Dendritic cell treated with granulocyte-macrophage colony-stimulating factor and Interleukin-4, amounts not matched to agents 40 ng/mL and 50 ng/mL, for 4 days (primary cell): ENCODE data around the gene TTLL13.
"Not testable (repeated sequence)": the region's sequence is repeated elsewhere in the genome, so short reads cannot be mapped to it uniquely, and the experiment has no call there.

Source experiments
- H3K27ac Mint-ChIP-seq: one replicate; pipeline ENCODE4 v1.8.0; 2022; ENCODE audit warnings: mild to moderate bottlenecking, mixed read lengths
- H3K27me3 Mint-ChIP-seq: one replicate; pipeline ENCODE4 v1.8.0; 2022; ENCODE audit warnings: mild to moderate bottlenecking, mixed read lengths
- H3K36me3 Mint-ChIP-seq: one replicate; pipeline ENCODE4 v1.8.0; 2022; ENCODE audit warnings: low read depth, mixed read lengths
- H3K4me1 Mint-ChIP-seq: one replicate; pipeline ENCODE4 v1.8.0; 2022; ENCODE audit warnings: low read depth, mixed read lengths
- H3K4me3 Mint-ChIP-seq: one replicate; pipeline ENCODE4 v1.8.0; 2022; ENCODE audit warnings: mild to moderate bottlenecking, moderate library complexity, mixed read lengths
- H3K9me3 Mint-ChIP-seq: one replicate; pipeline ENCODE4 v1.8.0; 2022; ENCODE audit warnings: mixed read lengths
- intact Hi-C: fragments of 100-400 bp; cut with micrococcal nuclease; formaldehyde crosslinking; loops from one replicate; pipeline ENCODE4 v1.15.0; 2022

Gene TTLL13

GRCh38 chr15:90294601-90295269, 45.4 kb downstream of the TTLL13 start:
- Mint-ChIP-seq H3K27me3 (peaks cover 11% of the 10 kb centered on the region), H3K27ac (no peak overlapping the region), H3K4me3 (no peak overlapping the region), H3K36me3 (no peaks in the 10 kb centered on the region), H3K4me1 (peaks cover 8% of the 10 kb centered on the region), H3K9me3 (no peaks in the 10 kb centered on the region)
- intact Hi-C loops: no loop called here

- peaks cover 11% of the 10 kb centered on the region for H3K27me3 Mint-ChIP-seq
- intact Hi-C loops: no loop called here
- no peaks in the 10 kb centered on the region for H3K36me3 Mint-ChIP-seq
- H3K9me3 Mint-ChIP-seq: no peaks in the 10 kb centered on the region
- peaks cover 8% of the 10 kb centered on the region for H3K4me1 Mint-ChIP-seq
- H3K27ac Mint-ChIP-seq: no peak overlapping the region
- no peak overlapping the region for H3K4me3 Mint-ChIP-seq
These were observed 45.9 kb downstream of the TTLL13 start for GRCh38 chr15:90295270-90295648.

GRCh38 chr15:90296316-90296884, 47.0 kb downstream of the TTLL13 start:
- H3K27ac Mint-ChIP-seq, H3K4me3 Mint-ChIP-seq, intact Hi-C loops, H3K9me3 Mint-ChIP-seq, H3K36me3 Mint-ChIP-seq: not testable (repeated sequence)
- peaks cover 13% of the 10 kb centered on the region for H3K4me1 Mint-ChIP-seq
- H3K27me3 Mint-ChIP-seq: peaks cover 11% of the 10 kb centered on the region

- Mint-ChIP-seq H3K4me3 (no peak overlapping the region), H3K9me3 (no peaks in the 10 kb centered on the region), H3K36me3 (no peaks in the 10 kb centered on the region), H3K4me1 (peaks cover 17% of the 10 kb centered on the region), H3K27ac (no peak overlapping the region), H3K27me3 (peaks cover 11% of the 10 kb centered on the region)
- intact Hi-C loops: no loop called here
These were observed 47.7 kb downstream of the TTLL13 start for GRCh38 chr15:90297021-90297420.

- H3K9me3 Mint-ChIP-seq: no peaks in the 10 kb centered on the region
- no peak overlapping the region for H3K4me3 Mint-ChIP-seq
- peaks cover 9% of the 10 kb centered on the region for H3K4me1 Mint-ChIP-seq
- intact Hi-C loops: no loop called here
- no peaks in the 10 kb centered on the region for H3K36me3 Mint-ChIP-seq
- peak overlapping the region; percentile 25 for H3K27ac Mint-ChIP-seq
- peaks cover under 1% of the 10 kb centered on the region for H3K27me3 Mint-ChIP-seq
These were observed 51.2 kb downstream of the TTLL13 start for GRCh38 chr15:90300541-90300940.

- Mint-ChIP-seq H3K36me3 (no peaks in the 10 kb centered on the region), H3K4me1 (peaks cover 11% of the 10 kb centered on the region), H3K27me3 (no peaks in the 10 kb centered on the region), H3K4me3 (no peak overlapping the region), H3K27ac (peak overlapping the region; percentile 25), H3K9me3 (no peaks in the 10 kb centered on the region)
- intact Hi-C loops: no loop called here
These were observed 51.8 kb downstream of the TTLL13 start for GRCh38 chr15:90300988-90301706.

- Mint-ChIP-seq H3K9me3 (no peaks in the 10 kb centered on the region), H3K4me3 (no peak overlapping the region), H3K27me3 (no peaks in the 10 kb centered on the region), H3K4me1 (peaks cover 18% of the 10 kb centered on the region), H3K36me3 (no peaks in the 10 kb centered on the region), H3K27ac (no peak overlapping the region)
- intact Hi-C loops: no loop called here
These were observed 52.4 kb downstream of the TTLL13 start for GRCh38 chr15:90301707-90302300.

- intact Hi-C loops, H3K27ac Mint-ChIP-seq, H3K9me3 Mint-ChIP-seq, H3K36me3 Mint-ChIP-seq, H3K4me3 Mint-ChIP-seq, H3K27me3 Mint-ChIP-seq: not testable (repeated sequence)
- H3K4me1 Mint-ChIP-seq: peaks cover 31% of the 10 kb centered on the region
These were observed 56.0 kb downstream of the TTLL13 start for GRCh38 chr15:90305355-90305754.

- H3K36me3 Mint-ChIP-seq: no peaks in the 10 kb centered on the region
- peak overlapping the region; percentile 9 for H3K27ac Mint-ChIP-seq
- peaks cover 36% of the 10 kb centered on the region for H3K4me1 Mint-ChIP-seq
- no peak overlapping the region for H3K4me3 Mint-ChIP-seq
- H3K9me3 Mint-ChIP-seq: no peaks in the 10 kb centered on the region
- intact Hi-C loops: no loop called here
- H3K27me3 Mint-ChIP-seq: no peaks in the 10 kb centered on the region
These were observed 56.6 kb downstream of the TTLL13 start for GRCh38 chr15:90305932-90306331.

- peaks cover 34% of the 10 kb centered on the region for H3K4me1 Mint-ChIP-seq
- no peaks in the 10 kb centered on the region for H3K36me3 Mint-ChIP-seq
- intact Hi-C loops: no loop called here
- H3K4me3 Mint-ChIP-seq: no peak overlapping the region
- H3K27ac Mint-ChIP-seq: peak overlapping the region; percentile 9
- no peaks in the 10 kb centered on the region for H3K9me3 Mint-ChIP-seq
- H3K27me3 Mint-ChIP-seq: no peaks in the 10 kb centered on the region
These were observed 57.2 kb downstream of the TTLL13 start for GRCh38 chr15:90306560-90306959.

- H3K4me1 Mint-ChIP-seq: peaks cover 32% of the 10 kb centered on the region
- H3K27ac Mint-ChIP-seq: no peak overlapping the region
- no peaks in the 10 kb centered on the region for H3K9me3 Mint-ChIP-seq
- H3K36me3 Mint-ChIP-seq: no peaks in the 10 kb centered on the region
- intact Hi-C loops: no loop called here
- no peak overlapping the region for H3K4me3 Mint-ChIP-seq
- H3K27me3 Mint-ChIP-seq: no peaks in the 10 kb centered on the region
These were observed 58.3 kb downstream of the TTLL13 start for GRCh38 chr15:90307661-90308060.

- Mint-ChIP-seq H3K4me3 (no peak overlapping the region), H3K4me1 (peaks cover 32% of the 10 kb centered on the region), H3K9me3 (no peaks in the 10 kb centered on the region), H3K27me3 (no peaks in the 10 kb centered on the region), H3K27ac (no peak overlapping the region), H3K36me3 (no peaks in the 10 kb centered on the region)
- intact Hi-C loops: no loop called here
These were observed 59.7 kb downstream of the TTLL13 start for GRCh38 chr15:90309020-90309419.
